ENCODE data around the gene THRB. TPM values are rescaled to one million over a fixed set of nuclear protein-coding genes. Genes with fewer than 3 reads are reported as not detected.

Gene THRB
- total and polyA plus RNA-seq, 4 experiments from 2014 or later: 0.03 TPM; not detected in 3

DNA sequence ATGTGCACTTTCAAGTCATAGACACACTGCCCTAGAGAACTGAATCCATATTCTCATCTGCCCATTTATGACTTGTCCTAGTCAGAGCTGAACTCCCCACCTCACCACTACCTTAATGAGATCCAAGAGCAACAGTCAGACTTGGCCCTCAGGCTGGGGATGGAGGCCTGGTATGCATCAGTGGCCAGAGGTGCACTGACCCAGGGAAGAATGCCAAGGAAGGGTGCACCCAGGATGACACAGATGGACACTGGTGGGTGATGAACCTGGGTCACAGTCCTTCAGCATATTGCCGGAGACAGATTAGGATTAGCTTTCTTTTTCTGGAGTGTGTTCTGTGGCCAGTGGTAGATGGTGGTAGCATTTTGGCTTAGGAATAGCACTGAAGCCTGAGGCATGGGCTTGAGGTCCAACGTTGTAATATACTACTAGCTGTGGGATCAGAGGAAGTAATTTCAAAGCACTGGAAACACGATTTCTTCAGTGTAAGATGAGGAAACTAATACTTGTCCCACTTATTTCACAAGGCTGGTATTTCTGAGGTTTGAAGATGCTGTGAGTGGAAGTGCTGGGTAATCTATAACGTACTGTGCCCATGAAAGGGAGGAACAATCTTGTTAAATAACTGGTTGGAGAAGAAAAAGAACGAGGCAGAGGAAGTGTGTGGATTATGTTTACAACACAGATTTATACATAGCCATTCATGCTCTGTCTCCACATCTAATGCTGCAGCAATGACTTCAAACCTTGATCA, 265.0 kb downstream of the THRB start:
- CTCF ChIA-PET (ENCODE audit: partially characterized antibody): interaction anchor here (1.2 kb wide), 1 partner anchor 28 kb away, joined by 3 read pairs; no protein-coding TSS in a partner anchor
- Mint-ChIP-seq H3K9me3 (no peaks in the 10 kb centered on the region), H3K4me3 (no peak overlapping the region), H3K36me3 (no peaks in the 10 kb centered on the region), H3K4me1 (no peaks in the 10 kb centered on the region), H3K27me3 (peaks cover 0 to 1% of the 10 kb centered on the region in 2 donors), H3K27ac (no peak overlapping the region)
- Histone ChIP-seq H3K9me3 (ENCODE audit: control insufficient read depth in 1 of 2, low read length in 2 of 2) (no peaks in the 10 kb centered on the region), H3K27ac (ENCODE audit: low read depth, low read length) (no peak overlapping the region), H3K27me3 (ENCODE audit: insufficient read depth, low read length) (no peaks in the 10 kb centered on the region), H3K4me1 (ENCODE audit: insufficient read depth, low read length) (no peaks in the 10 kb centered on the region), H3K4me3 (ENCODE audit: low read length in 2 of 2) (no peak overlapping the region), H3K36me3 (ENCODE audit: insufficient read depth, low read length) (no peaks in the 10 kb centered on the region)
- intact Hi-C loops (cut with micrococcal nuclease): no loop called here
- DNase-seq: no peak
- POLR2A ChIA-PET (ENCODE audit: partially characterized antibody): no interaction called here

DNA sequence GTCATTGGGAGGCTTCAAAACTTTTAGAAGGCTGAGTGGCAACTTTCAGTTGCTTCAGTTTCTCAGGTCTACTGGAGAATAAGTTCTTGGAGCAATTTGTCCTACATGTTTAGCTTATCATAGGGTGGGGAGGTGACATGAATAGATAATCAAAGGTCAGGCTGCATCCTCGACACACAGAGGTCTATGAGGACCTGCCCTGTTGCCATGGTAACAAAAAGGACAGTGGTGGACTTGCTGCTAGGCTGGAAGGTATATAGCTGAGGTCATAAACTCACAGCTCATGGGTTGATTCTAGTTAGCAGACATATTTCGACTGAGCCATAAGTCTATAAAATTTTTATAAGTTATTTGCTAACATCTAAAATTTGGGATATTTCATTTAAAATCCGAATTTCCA, 267.0 kb downstream of the THRB start:
- Mint-ChIP-seq H3K27ac (no peak overlapping the region), H3K9me3 (no peaks in the 10 kb centered on the region), H3K27me3 (no peaks in the 10 kb centered on the region), H3K4me1 (no peaks in the 10 kb centered on the region), H3K4me3 (no peak overlapping the region), H3K36me3 (no peaks in the 10 kb centered on the region)
- DNase-seq: no peak
- ChIA-PET CTCF (ENCODE audit: partially characterized antibody) (no interaction called here), POLR2A (ENCODE audit: partially characterized antibody) (no interaction called here)
- no peak overlapping the region for H3K4me3 ChIP-seq (ENCODE audit: low read length in 2 of 2)
- no peaks in the 10 kb centered on the region for H3K36me3 ChIP-seq (ENCODE audit: insufficient read depth, low read length)
- H3K9me3 ChIP-seq (ENCODE audit: control insufficient read depth in 1 of 2, low read length in 2 of 2): no peaks in the 10 kb centered on the region
- H3K27ac ChIP-seq (ENCODE audit: low read depth, low read length): no peak overlapping the region
- no peaks in the 10 kb centered on the region for H3K27me3 ChIP-seq (ENCODE audit: insufficient read depth, low read length)
- intact Hi-C loops (cut with micrococcal nuclease): no loop called here
- H3K4me1 ChIP-seq (ENCODE audit: insufficient read depth, low read length): no peaks in the 10 kb centered on the region

DNA sequence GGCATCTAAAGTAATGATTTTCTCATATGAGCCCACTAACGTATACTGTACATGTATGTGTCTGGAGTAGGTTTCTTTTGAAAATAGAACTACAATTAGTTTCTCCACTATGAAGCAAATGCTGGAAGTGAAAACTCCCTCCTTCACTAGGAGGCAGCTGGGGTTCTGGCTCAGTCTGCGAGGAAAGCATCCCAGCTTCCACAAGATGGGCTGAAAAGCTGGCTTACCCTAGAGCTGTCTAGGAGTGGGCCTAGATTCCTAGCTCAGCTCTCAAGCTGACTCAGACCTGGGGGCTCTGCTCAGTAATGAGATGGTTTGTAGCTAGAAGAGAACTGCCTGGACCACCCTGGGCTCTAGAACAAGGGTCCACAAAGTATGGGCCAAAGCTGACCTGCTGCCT, 268.3 kb downstream of the THRB start:
- H3K36me3 Mint-ChIP-seq: no peaks in the 10 kb centered on the region
- H3K9me3 ChIP-seq (ENCODE audit: control insufficient read depth in 1 of 2, low read length in 2 of 2): no peaks in the 10 kb centered on the region
- no peak for DNase-seq
- no peak overlapping the region for H3K27ac ChIP-seq (ENCODE audit: low read depth, low read length)
- H3K27me3 ChIP-seq (ENCODE audit: insufficient read depth, low read length): no peaks in the 10 kb centered on the region
- no peaks in the 10 kb centered on the region for H3K27me3 Mint-ChIP-seq
- H3K9me3 Mint-ChIP-seq: no peaks in the 10 kb centered on the region
- ChIA-PET POLR2A (ENCODE audit: partially characterized antibody) (no interaction called here), CTCF (ENCODE audit: partially characterized antibody) (no interaction called here)
- intact Hi-C loops (cut with micrococcal nuclease): no loop called here
- H3K36me3 ChIP-seq (ENCODE audit: insufficient read depth, low read length): no peaks in the 10 kb centered on the region
- no peak overlapping the region for H3K4me3 ChIP-seq (ENCODE audit: low read length in 2 of 2)
- no peaks in the 10 kb centered on the region for H3K4me1 ChIP-seq (ENCODE audit: insufficient read depth, low read length)
- no peaks in the 10 kb centered on the region for H3K4me1 Mint-ChIP-seq
- H3K27ac Mint-ChIP-seq: no peak overlapping the region
- H3K4me3 Mint-ChIP-seq: no peak overlapping the region

DNA sequence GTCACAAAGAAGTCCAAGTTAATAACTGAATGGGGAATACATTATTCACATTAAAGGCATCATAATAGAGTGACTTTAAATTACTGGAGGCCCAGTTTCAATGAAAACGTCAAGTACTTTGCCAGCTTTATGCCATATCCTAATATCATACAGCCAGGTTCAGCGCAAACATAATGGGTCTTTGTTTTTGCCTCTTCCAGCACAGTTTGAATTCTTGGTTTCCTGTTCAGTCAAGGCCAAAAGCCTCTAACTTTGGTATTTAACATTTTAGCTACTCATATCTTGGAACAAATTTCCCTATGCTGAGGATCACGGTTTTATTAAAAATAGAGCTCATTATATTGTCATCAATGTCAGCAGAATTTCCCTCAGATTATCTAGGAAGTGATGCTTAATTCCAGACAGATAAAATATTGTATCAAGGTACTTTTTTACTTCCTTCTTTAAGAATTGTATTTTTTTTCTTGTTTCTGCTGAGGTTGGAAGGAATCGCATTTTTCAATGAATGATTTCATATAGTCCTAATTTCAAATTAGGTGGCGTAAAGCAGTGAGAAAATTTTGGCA, 269.2 kb downstream of the THRB start:
- no peaks in the 10 kb centered on the region for H3K36me3 ChIP-seq (ENCODE audit: insufficient read depth, low read length)
- Mint-ChIP-seq H3K4me3 (no peak overlapping the region), H3K36me3 (no peaks in the 10 kb centered on the region), H3K4me1 (no peaks in the 10 kb centered on the region), H3K27ac (no peak overlapping the region), H3K9me3 (peaks cover 0 to 2% (median 0%) of the 10 kb centered on the region in 8 donors), H3K27me3 (peaks cover 0 to 3% of the 10 kb centered on the region in 2 donors)
- no peaks in the 10 kb centered on the region for H3K27me3 ChIP-seq (ENCODE audit: insufficient read depth, low read length)
- DNase-seq: no peak
- ChIA-PET POLR2A (ENCODE audit: partially characterized antibody) (no interaction called here), CTCF (ENCODE audit: partially characterized antibody) (interaction anchor here (1.2 to 1.3 kb wide), 2 partner anchors 12 to 16 kb away, joined by 3 to 6 read pairs; no protein-coding TSS in a partner anchor)
- no peak overlapping the region for H3K27ac ChIP-seq (ENCODE audit: low read depth, low read length)
- no peaks in the 10 kb centered on the region for H3K9me3 ChIP-seq (ENCODE audit: control insufficient read depth in 1 of 2, low read length in 2 of 2)
- no peaks in the 10 kb centered on the region for H3K4me1 ChIP-seq (ENCODE audit: insufficient read depth, low read length)
- no peak overlapping the region for H3K4me3 ChIP-seq (ENCODE audit: low read length in 2 of 2)
- intact Hi-C loops (cut with micrococcal nuclease): no loop called here

DNA sequence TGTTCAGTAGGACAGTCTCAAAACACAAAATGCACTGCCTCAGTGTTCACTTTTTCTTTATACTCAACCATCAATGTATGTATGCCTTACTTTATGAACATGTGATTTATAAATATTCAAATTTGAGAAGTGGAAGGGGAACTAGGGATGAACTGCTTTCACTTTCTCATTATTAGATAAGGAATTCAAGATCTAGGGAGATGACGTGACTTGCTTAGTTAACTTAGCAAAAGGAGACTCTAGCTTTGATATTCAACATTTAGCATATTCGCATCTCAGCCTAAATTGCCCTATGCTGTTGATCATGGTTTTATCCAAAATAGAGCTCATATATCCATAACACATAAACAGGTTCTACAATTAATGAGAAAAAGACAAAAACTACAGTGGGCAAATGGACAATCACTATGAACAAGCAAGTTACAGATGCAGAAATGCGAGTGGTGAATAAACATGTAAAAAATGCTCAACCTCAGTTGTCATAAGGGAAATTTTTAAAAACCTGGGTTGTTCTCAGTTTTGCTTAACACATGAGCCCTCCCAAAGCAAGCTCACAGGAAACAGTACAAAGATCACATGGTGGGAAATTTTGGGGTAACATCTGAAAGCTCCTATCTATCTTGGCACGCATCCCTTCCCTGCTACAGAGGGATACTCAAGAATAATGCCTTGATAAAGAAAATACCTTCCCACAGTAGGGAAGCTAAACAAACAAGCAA, 269.8 kb downstream of the THRB start:
- H3K4me3 ChIP-seq (ENCODE audit: low read length in 2 of 2): no peak overlapping the region
- no peak overlapping the region for H3K4me3 Mint-ChIP-seq
- H3K4me1 Mint-ChIP-seq: no peaks in the 10 kb centered on the region
- ChIA-PET POLR2A (ENCODE audit: partially characterized antibody) (no interaction called here), CTCF (ENCODE audit: partially characterized antibody) (interaction anchor here (1.2 to 1.3 kb wide), 2 partner anchors 12 to 17 kb away, joined by 3 to 6 read pairs; no protein-coding TSS in a partner anchor)
- H3K9me3 ChIP-seq (ENCODE audit: control insufficient read depth in 1 of 2, low read length in 2 of 2): no peaks in the 10 kb centered on the region
- H3K27ac Mint-ChIP-seq: no peak overlapping the region
- H3K36me3 Mint-ChIP-seq: no peaks in the 10 kb centered on the region
- no peaks in the 10 kb centered on the region for H3K36me3 ChIP-seq (ENCODE audit: insufficient read depth, low read length)
- H3K4me1 ChIP-seq (ENCODE audit: insufficient read depth, low read length): no peaks in the 10 kb centered on the region
- no peak overlapping the region for H3K27ac ChIP-seq (ENCODE audit: low read depth, low read length)
- peaks cover 0 to 3% of the 10 kb centered on the region in 2 donors for H3K27me3 Mint-ChIP-seq
- H3K27me3 ChIP-seq (ENCODE audit: insufficient read depth, low read length): no peaks in the 10 kb centered on the region
- peaks cover 0 to 2% (median 0%) of the 10 kb centered on the region in 8 donors for H3K9me3 Mint-ChIP-seq
- DNase-seq: no peak
- intact Hi-C loops (cut with micrococcal nuclease): no loop called here

DNA sequence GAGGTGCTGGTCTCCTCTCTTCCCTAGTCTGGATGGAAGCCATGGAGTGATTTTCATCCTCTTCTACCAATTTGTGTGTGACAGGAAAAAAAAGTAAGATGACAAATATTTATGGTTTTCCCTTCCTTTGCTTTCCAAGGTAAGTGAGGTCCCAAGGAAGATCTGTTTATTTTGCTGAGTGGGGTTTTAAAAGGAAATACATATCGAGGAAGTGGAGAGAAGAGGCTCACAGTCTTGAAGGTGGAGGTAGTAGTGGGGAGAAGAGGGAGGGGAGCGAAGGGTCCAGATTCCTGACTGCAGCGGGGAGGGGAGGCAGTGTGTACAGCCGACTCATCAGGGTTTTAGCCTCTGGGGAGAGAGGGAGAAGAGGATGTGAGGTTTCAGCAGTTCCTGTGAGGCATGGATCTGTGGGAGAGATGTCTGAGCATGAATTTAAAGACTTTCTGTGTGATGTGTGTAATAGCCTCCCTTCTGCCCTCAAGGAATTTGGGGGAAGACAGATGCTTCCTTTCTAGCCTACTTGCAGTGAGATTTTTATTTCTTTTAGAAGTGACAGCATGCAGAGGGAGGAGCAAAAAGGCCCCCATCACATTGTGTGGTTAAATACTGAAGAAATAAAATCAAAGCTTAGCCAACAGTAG, 272.4 kb downstream of the THRB start:
- peaks cover 0 to 2% (median 0%) of the 10 kb centered on the region in 8 donors for H3K9me3 Mint-ChIP-seq
- H3K4me1 Mint-ChIP-seq: no peaks in the 10 kb centered on the region
- no peak overlapping the region for H3K4me3 Mint-ChIP-seq
- no peak for DNase-seq
- ChIA-PET CTCF (ENCODE audit: partially characterized antibody) (no interaction called here), POLR2A (ENCODE audit: partially characterized antibody) (no interaction called here)
- H3K36me3 Mint-ChIP-seq: no peaks in the 10 kb centered on the region
- Histone ChIP-seq H3K4me3 (ENCODE audit: low read length in 2 of 2) (no peak overlapping the region), H3K36me3 (ENCODE audit: insufficient read depth, low read length) (no peaks in the 10 kb centered on the region), H3K27me3 (ENCODE audit: insufficient read depth, low read length) (no peaks in the 10 kb centered on the region), H3K9me3 (ENCODE audit: control insufficient read depth in 1 of 2, low read length in 2 of 2) (no peaks in the 10 kb centered on the region), H3K27ac (ENCODE audit: low read depth, low read length) (no peak overlapping the region), H3K4me1 (ENCODE audit: insufficient read depth, low read length) (no peaks in the 10 kb centered on the region)
- no peak overlapping the region for H3K27ac Mint-ChIP-seq
- intact Hi-C loops (cut with micrococcal nuclease): no loop called here
- peaks cover 2 to 3% of the 10 kb centered on the region in 2 donors for H3K27me3 Mint-ChIP-seq

Data from CD4-positive, alpha-beta memory T cell (primary cell).